ENCODE measurements around the gene TIAM2.

Gene TIAM2

GRCh38 chr6:155023717-155024116 is 28.6 kb downstream of the TIAM2 start:
- TF ChIP-seq, protein P1, sequence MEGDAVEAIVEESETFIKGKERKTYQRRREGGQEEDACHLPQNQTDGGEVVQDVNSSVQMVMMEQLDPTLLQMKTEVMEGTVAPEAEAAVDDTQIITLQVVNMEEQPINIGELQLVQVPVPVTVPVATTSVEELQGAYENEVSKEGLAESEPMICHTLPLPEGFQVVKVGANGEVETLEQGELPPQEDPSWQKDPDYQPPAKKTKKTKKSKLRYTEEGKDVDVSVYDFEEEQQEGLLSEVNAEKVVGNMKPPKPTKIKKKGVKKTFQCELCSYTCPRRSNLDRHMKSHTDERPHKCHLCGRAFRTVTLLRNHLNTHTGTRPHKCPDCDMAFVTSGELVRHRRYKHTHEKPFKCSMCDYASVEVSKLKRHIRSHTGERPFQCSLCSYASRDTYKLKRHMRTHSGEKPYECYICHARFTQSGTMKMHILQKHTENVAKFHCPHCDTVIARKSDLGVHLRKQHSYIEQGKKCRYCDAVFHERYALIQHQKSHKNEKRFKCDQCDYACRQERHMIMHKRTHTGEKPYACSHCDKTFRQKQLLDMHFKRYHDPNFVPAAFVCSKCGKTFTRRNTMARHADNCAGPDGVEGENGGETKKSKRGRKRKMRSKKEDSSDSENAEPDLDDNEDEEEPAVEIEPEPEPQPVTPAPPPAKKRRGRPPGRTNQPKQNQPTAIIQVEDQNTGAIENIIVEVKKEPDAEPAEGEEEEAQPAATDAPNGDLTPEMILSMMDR (IDR thresholded peaks at IDR 0.05; ENCODE audit: control insufficient read depth, extremely low read depth, insufficient read depth): no peak
- no peak for DNase-seq (ENCODE audit: low read depth)
- no peak overlapping the region for H3K4me3 ChIP-seq (ENCODE audit: low read depth, low read length)

- TF ChIP-seq, protein P1 (IDR thresholded peaks at IDR 0.05; ENCODE audit: control insufficient read depth, extremely low read depth, insufficient read depth): no peak
- H3K4me3 ChIP-seq (ENCODE audit: low read depth, low read length): no peak overlapping the region
- DNase-seq (ENCODE audit: low read depth): no peak
Measured at GRCh38 chr6:155024391-155025027, 29.4 kb downstream of the TIAM2 start.

- TF ChIP-seq, protein P1 (IDR thresholded peaks at IDR 0.05; ENCODE audit: control insufficient read depth, extremely low read depth, insufficient read depth): no peak
- H3K4me3 ChIP-seq (ENCODE audit: low read depth, low read length): no peak overlapping the region
- DNase-seq (ENCODE audit: low read depth): no peak
Measured at GRCh38 chr6:155026022-155026705, 31.0 kb downstream of the TIAM2 start.

DNA sequence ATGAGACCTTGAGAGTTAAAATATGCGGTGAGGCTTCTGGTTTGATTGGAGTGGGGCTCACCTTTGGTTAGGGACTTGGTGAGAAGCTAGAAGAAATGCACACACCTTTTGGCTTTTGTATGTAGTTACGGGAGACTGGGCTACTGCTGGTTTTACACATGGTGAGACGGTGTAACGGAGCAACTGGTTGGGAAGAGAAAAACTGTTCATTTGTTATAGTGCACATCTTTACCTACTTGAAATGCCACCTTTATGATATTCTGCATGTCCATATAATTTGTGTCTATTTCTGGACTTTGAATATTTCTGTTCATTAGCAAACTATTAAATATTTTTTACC is 31.6 kb downstream of the TIAM2 start:
- no peak for DNase-seq (ENCODE audit: low read depth)
- TF ChIP-seq, protein P1 (IDR thresholded peaks at IDR 0.05; ENCODE audit: control insufficient read depth, extremely low read depth, insufficient read depth): no peak
- H3K4me3 ChIP-seq (ENCODE audit: low read depth, low read length): no peak overlapping the region

GRCh38 chr6:155030148-155030720 is 35.1 kb downstream of the TIAM2 start:
- H3K4me3 ChIP-seq (ENCODE audit: low read depth, low read length): no peak overlapping the region
- no peak for DNase-seq (ENCODE audit: low read depth)
- TF ChIP-seq, protein P1 (IDR thresholded peaks at IDR 0.05; ENCODE audit: control insufficient read depth, extremely low read depth, insufficient read depth): no peak

GRCh38 chr6:155031091-155031490 is 36.0 kb downstream of the TIAM2 start:
- H3K4me3 ChIP-seq (ENCODE audit: low read depth, low read length): no peak overlapping the region
- no peak for DNase-seq (ENCODE audit: low read depth)
- TF ChIP-seq, protein P1 (IDR thresholded peaks at IDR 0.05; ENCODE audit: control insufficient read depth, extremely low read depth, insufficient read depth): no peak
